PFSK-1 (cell line): Measurements from ENCODE around the gene LRRC8B.

Source experiments
- FOXP2 ChIP-seq: optimal IDR thresholded peaks from 2 replicates; pipeline ENCODE3; 2011; ENCODE audit warnings: borderline replicate concordance, control low read depth, inconsistent platforms; ENCODE audit not compliant: insufficient read depth; ENCODE audit errors: extremely low read length, extremely low read depth
- POLR2AphosphoS5 ChIP-seq: IDR thresholded peaks from 2 replicates; pipeline ENCODE4 v1.6.1; 2012; ENCODE audit warnings: low read depth, mild to moderate bottlenecking, control low read depth, low read length, moderate library complexity
- REST ChIP-seq, 2 experiments: IDR thresholded peaks; 2 replicates each; pipeline versions ENCODE4 v1.6.1 to v1.8.0; 2011 to 2012; ENCODE audit warnings: low read depth in 2 of 2, low read length in 2 of 2, control low read depth in 1 of 2, inconsistent platforms in 1 of 2, mild to moderate bottlenecking in 1 of 2, moderate library complexity in 1 of 2; ENCODE audit not compliant: insufficient read depth in 1 of 2
- SIN3A ChIP-seq: IDR thresholded peaks from 2 replicates; pipeline ENCODE4 v1.6.1; 2012; ENCODE audit warnings: mild to moderate bottlenecking, low read length, moderate library complexity, borderline replicate concordance; ENCODE audit not compliant: insufficient read depth
- TAF1 ChIP-seq: IDR thresholded peaks from 2 replicates; pipeline ENCODE4 v1.6.1; 2012; ENCODE audit warnings: low read length, control low read depth, borderline replicate concordance; ENCODE audit not compliant: insufficient read depth

The LRRC8B gene

GRCh38 chr1:89622895-89623294 is 98.3 kb downstream of the LRRC8B start:
- TF ChIP-seq FOXP2, result no peak
- no peak for TF ChIP-seq REST (IDR thresholded peaks at IDR 0.05; ENCODE audit: insufficient read depth in 1 of 2, low read depth in 2 of 2, low read length in 2 of 2)
- no peak for TF ChIP-seq POLR2AphosphoS5
- TF ChIP-seq SIN3A, result no peak
- TF ChIP-seq TAF1, result no peak

GRCh38 chr1:89624314-89624713 is 99.7 kb downstream of the LRRC8B start:
- TF ChIP-seq FOXP2 (no peak), POLR2AphosphoS5 (no peak), TAF1 (no peak), REST (IDR thresholded peaks at IDR 0.05; ENCODE audit: insufficient read depth in 1 of 2, low read depth in 2 of 2, low read length in 2 of 2) (no peak), SIN3A (no peak)

GRCh38 chr1:89624715-89625323 is 100.2 kb downstream of the LRRC8B start:
- TF ChIP-seq FOXP2 (no peak), POLR2AphosphoS5 (no peak), TAF1 (no peak), SIN3A (no peak), REST (IDR thresholded peaks at IDR 0.05; ENCODE audit: insufficient read depth in 1 of 2, low read depth in 2 of 2, low read length in 2 of 2) (no peak)

- no peak for TF ChIP-seq POLR2AphosphoS5
- no peak for TF ChIP-seq TAF1
- TF ChIP-seq FOXP2, result no peak
- TF ChIP-seq SIN3A, result no peak
- no peak for TF ChIP-seq REST (IDR thresholded peaks at IDR 0.05; ENCODE audit: insufficient read depth in 1 of 2, low read depth in 2 of 2, low read length in 2 of 2)
Measured at GRCh38 chr1:89627596-89627962, 103.0 kb downstream of the LRRC8B start.

- TF ChIP-seq FOXP2, result no peak
- TF ChIP-seq TAF1, result no peak
- no peak for TF ChIP-seq REST (IDR thresholded peaks at IDR 0.05; ENCODE audit: insufficient read depth in 1 of 2, low read depth in 2 of 2, low read length in 2 of 2)
- TF ChIP-seq POLR2AphosphoS5, result no peak
- no peak for TF ChIP-seq SIN3A
Measured at GRCh38 chr1:89629146-89629545, 104.5 kb downstream of the LRRC8B start.
